Measurements from ENCODE around the gene GATA1.
"Not testable (repeated sequence)": the region's sequence is repeated elsewhere in the genome, so short reads cannot be mapped to it uniquely, and the experiment has no call there.

Gene GATA1

GRCh38 chrX:48816014-48816810, 29.8 kb downstream of the GATA1 start:
- no peaks in the 10 kb centered on the region for H3K9me3 Mint-ChIP-seq
- ATAC-seq (no peak), DNase-seq (no peak)
- no peak overlapping the region for H3K4me3 Mint-ChIP-seq
- H3K4me1 Mint-ChIP-seq: no peaks in the 10 kb centered on the region
- H3K36me3 Mint-ChIP-seq (ENCODE audit: low read depth): peaks cover 2% of the 10 kb centered on the region
- no peaks in the 10 kb centered on the region for H3K27me3 Mint-ChIP-seq
- no peak overlapping the region for H3K27ac Mint-ChIP-seq

GRCh38 chrX:48818098-48818497, 31.7 kb downstream of the GATA1 start:
- no peak overlapping the region for H3K27ac Mint-ChIP-seq
- peaks cover 2% of the 10 kb centered on the region for H3K36me3 Mint-ChIP-seq (ENCODE audit: low read depth)
- DNase-seq: no peak
- H3K27me3 Mint-ChIP-seq: no peaks in the 10 kb centered on the region
- H3K4me1 Mint-ChIP-seq: no peaks in the 10 kb centered on the region
- no peaks in the 10 kb centered on the region for H3K9me3 Mint-ChIP-seq
- no peak overlapping the region for H3K4me3 Mint-ChIP-seq
- ATAC-seq: no peak

GRCh38 chrX:48818866-48819265, 32.5 kb downstream of the GATA1 start:
- Mint-ChIP-seq H3K27me3 (no peaks in the 10 kb centered on the region), H3K36me3 (ENCODE audit: low read depth) (peaks cover 2% of the 10 kb centered on the region), H3K27ac (no peak overlapping the region), H3K4me1 (no peaks in the 10 kb centered on the region), H3K4me3 (no peak overlapping the region), H3K9me3 (no peaks in the 10 kb centered on the region)
- ATAC-seq (no peak), DNase-seq (no peak)

GRCh38 chrX:48819394-48819793, 33.0 kb downstream of the GATA1 start:
- H3K27ac Mint-ChIP-seq; DNase-seq; H3K27me3 Mint-ChIP-seq; H3K36me3 Mint-ChIP-seq (ENCODE audit: low read depth); H3K4me3 Mint-ChIP-seq; H3K4me1 Mint-ChIP-seq; H3K9me3 Mint-ChIP-seq; ATAC-seq: not testable (repeated sequence)

- DNase-seq (no peak), ATAC-seq (no peak)
- Mint-ChIP-seq H3K4me1 (peaks cover 7% of the 10 kb centered on the region), H3K27me3 (peaks cover 8% of the 10 kb centered on the region), H3K27ac (no peak overlapping the region), H3K4me3 (no peak overlapping the region), H3K36me3 (ENCODE audit: low read depth) (peaks cover 2% of the 10 kb centered on the region), H3K9me3 (no peaks in the 10 kb centered on the region)
These were observed 36.7 kb downstream of the GATA1 start for GRCh38 chrX:48823053-48823452.

GRCh38 chrX:48824066-48824465, 37.7 kb downstream of the GATA1 start:
- no peak for ATAC-seq
- Mint-ChIP-seq H3K27ac (no peak overlapping the region), H3K27me3 (peaks cover 14% of the 10 kb centered on the region), H3K4me1 (peaks cover 7% of the 10 kb centered on the region), H3K4me3 (no peak overlapping the region), H3K9me3 (no peaks in the 10 kb centered on the region), H3K36me3 (ENCODE audit: low read depth) (peaks cover 2% of the 10 kb centered on the region)
- no peak for DNase-seq

GRCh38 chrX:48826135-48826875, 39.9 kb downstream of the GATA1 start, which contains the start of gene ERAS:
Gene ERAS, plus strand, starts transcription at chrX:48826513. Its CDS starts 2,611 bp downstream, at chrX:48829124.
- ATAC-seq: no peak
- peaks cover 2% of the 10 kb centered on the region for H3K36me3 Mint-ChIP-seq (ENCODE audit: low read depth)
- H3K27me3 Mint-ChIP-seq: peaks cover 20% of the 10 kb centered on the region
- no peak within 1 kb of the TSS for H3K4me3 Mint-ChIP-seq
- H3K9me3 Mint-ChIP-seq: no peaks in the 10 kb centered on the region
- H3K4me1 Mint-ChIP-seq: peaks cover 7% of the 10 kb centered on the region
- peak; percentile 16 for DNase-seq
- H3K27ac Mint-ChIP-seq: no peak within 1 kb of the TSS

- H3K36me3 Mint-ChIP-seq (ENCODE audit: low read depth): peaks cover 2% of the 10 kb centered on the region
- peaks cover 7% of the 10 kb centered on the region for H3K4me1 Mint-ChIP-seq
- H3K27me3 Mint-ChIP-seq: peaks cover 20% of the 10 kb centered on the region
- H3K4me3 Mint-ChIP-seq: no peak overlapping the region
- ATAC-seq (no peak), DNase-seq (no peak)
- H3K27ac Mint-ChIP-seq: no peak overlapping the region
- no peaks in the 10 kb centered on the region for H3K9me3 Mint-ChIP-seq
These were observed 40.7 kb downstream of the GATA1 start for GRCh38 chrX:48826876-48827653.

- no peak for ATAC-seq
- Mint-ChIP-seq H3K4me1 (peaks cover 7% of the 10 kb centered on the region), H3K9me3 (no peaks in the 10 kb centered on the region), H3K27me3 (peaks cover 22% of the 10 kb centered on the region), H3K4me3 (no peak overlapping the region), H3K27ac (no peak overlapping the region), H3K36me3 (ENCODE audit: low read depth) (peaks cover 2% of the 10 kb centered on the region)
- no peak for DNase-seq
These were observed 41.2 kb downstream of the GATA1 start for GRCh38 chrX:48827654-48827968.

- peaks cover 37% of the 10 kb centered on the region for H3K27me3 Mint-ChIP-seq
- H3K36me3 Mint-ChIP-seq (ENCODE audit: low read depth): peaks cover 2% of the 10 kb centered on the region
- peaks cover 9% of the 10 kb centered on the region for H3K4me1 Mint-ChIP-seq
- no peaks in the 10 kb centered on the region for H3K9me3 Mint-ChIP-seq
- H3K27ac Mint-ChIP-seq: no peak overlapping the region
- H3K4me3 Mint-ChIP-seq: no peak overlapping the region
- ATAC-seq: no peak
- no peak for DNase-seq
These were observed 42.8 kb downstream of the GATA1 start for GRCh38 chrX:48829016-48829735.

GRCh38 chrX:48831136-48831908, 44.9 kb downstream of the GATA1 start:
- no peak for DNase-seq
- ATAC-seq: no peak
- H3K4me3 Mint-ChIP-seq: no peak overlapping the region
- H3K27ac Mint-ChIP-seq: no peak overlapping the region
- H3K27me3 Mint-ChIP-seq: peaks cover 50% of the 10 kb centered on the region
- H3K4me1 Mint-ChIP-seq: peaks cover 18% of the 10 kb centered on the region
- H3K9me3 Mint-ChIP-seq: no peaks in the 10 kb centered on the region
- no peaks in the 10 kb centered on the region for H3K36me3 Mint-ChIP-seq (ENCODE audit: low read depth)

GRCh38 chrX:48831909-48832291, 45.5 kb downstream of the GATA1 start:
- Mint-ChIP-seq H3K9me3 (no peaks in the 10 kb centered on the region), H3K36me3 (ENCODE audit: low read depth) (no peaks in the 10 kb centered on the region), H3K4me3 (no peak overlapping the region), H3K27ac (no peak overlapping the region), H3K4me1 (peaks cover 20% of the 10 kb centered on the region), H3K27me3 (peaks cover 52% of the 10 kb centered on the region)
- no peak for DNase-seq
- no peak for ATAC-seq

GRCh38 chrX:48833542-48834138, 47.2 kb downstream of the GATA1 start:
- H3K4me3 Mint-ChIP-seq: no peak overlapping the region
- DNase-seq: no peak
- H3K27me3 Mint-ChIP-seq: peaks cover 41% of the 10 kb centered on the region
- peaks cover 16% of the 10 kb centered on the region for H3K4me1 Mint-ChIP-seq
- no peaks in the 10 kb centered on the region for H3K36me3 Mint-ChIP-seq (ENCODE audit: low read depth)
- no peaks in the 10 kb centered on the region for H3K9me3 Mint-ChIP-seq
- ATAC-seq: no peak
- H3K27ac Mint-ChIP-seq: no peak overlapping the region

Data from activated naive CD8-positive, alpha-beta T cell treated with anti-CD3 and anti-CD28 coated beads, Interleukin-2, amount 50 U/mL, for 24 hours (primary cell).